Tibial nerve (tissue), 4 donors: ENCODE results near the gene RIPK3. TPM values are rescaled to one million over a fixed set of nuclear protein-coding genes. Genes with fewer than 3 reads are reported as not detected.

Source experiments
- DNase-seq, 2 donors: peaks; one replicate each; pipeline ENCODE4 v3.0.0-alpha.2; 2019; ENCODE audit warnings: low spot score in 2 of 2
- H3K27ac ChIP-seq, 4 donors: fragments of 200-600 bp; sonication (generic) in 3 of 4; one replicate each; pipeline ENCODE4 v1.5.1; 2017 to 2019; ENCODE audit warnings: mild to moderate bottlenecking in 1 of 4
- H3K27me3 ChIP-seq, 2 donors: fragments of 200-600 bp; sonication (generic) in 1 of 2; one replicate each; pipeline versions ENCODE4 v1.5.1 to v1.6.0; 2017 to 2019
- H3K36me3 ChIP-seq, 3 donors: fragments of 200-600 bp; sonication (generic); one replicate each; pipeline ENCODE4 v1.5.1; 2018 to 2019
- H3K4me1 ChIP-seq, 4 donors: fragments of 200-600 bp; sonication (generic) in 3 of 4; one replicate each; pipeline ENCODE4 v1.5.1; 2017 to 2019
- H3K4me3 ChIP-seq, 4 donors: fragments of 200-600 bp; sonication (generic) in 3 of 4; one replicate each; pipeline ENCODE4 v1.5.1; 2017 to 2019; ENCODE audit warnings: mild to moderate bottlenecking in 1 of 4, moderate library complexity in 1 of 4
- H3K9me3 ChIP-seq, 4 donors: fragments of 200-600 bp; sonication (generic) in 3 of 4; one replicate each; pipeline ENCODE4 v1.5.1; 2017 to 2019
- CTCF ChIP-seq, 5 experiments: fragments of 200-600 bp in 3 of 5; fragments of 450-650 bp in 2 of 5; sonication (generic) in 3 of 5; IDR thresholded peaks; one replicate each; pipeline ENCODE4 v1.5.1; 2016 to 2019; ENCODE audit warnings: antibody characterized with exemption in 5 of 5, mild to moderate bottlenecking in 3 of 5, moderate library complexity in 2 of 5
- EP300 ChIP-seq, 2 donors: sonication (generic); formaldehyde crosslinking; IDR thresholded peaks; one replicate each; pipeline ENCODE4 v1.6.1; 2017; ENCODE audit warnings: antibody characterized with exemption in 2 of 2, mild to moderate bottlenecking in 1 of 2
- POLR2A ChIP-seq, 2 donors: fragments of 450-650 bp; IDR thresholded peaks; one replicate each; pipeline ENCODE4 v1.6.1; 2017; ENCODE audit warnings: antibody characterized with exemption in 2 of 2, mild to moderate bottlenecking in 2 of 2, moderate library complexity in 2 of 2
- WGBS, 2 donors: methylation state at CpG; one replicate each; pipeline ENCODE4 v1.1.5; 2018; 5-methylcytosine and 5-hydroxymethylcytosine counted together
- total RNA-seq, 4 donors: library from RNA; depleted of rRNA; stranded (reverse); fragments of >200 nt; gene quantifications; one replicate each; pipeline ENCODE4 v1.1.0, GENCODE V29; 2016

RIPK3 gene
- total RNA-seq, 4 donors from 2014 or later, result 4.0 to 9.6 (median 9.0) TPM

- H3K4me1 ChIP-seq, result peaks cover 0 to 63% (median 27%) of the 10 kb centered on the region in 4 donors
- peak within 1 kb of the TSS; percentile 40 to 90 (median 80) for H3K27ac ChIP-seq
- 59 to 68% methylated on average over 5 of the region's 5 CpGs for WGBS, 2 donors
- DNase-seq, result no peak
- H3K27me3 ChIP-seq, result no peaks in the 10 kb centered on the region
- peak within 1 kb of the TSS; percentile 41 to 76 (median 58) for H3K4me3 ChIP-seq
- H3K36me3 ChIP-seq, result peaks cover 2 to 34% (median 24%) of the 10 kb centered on the region in 3 donors
- no peak for TF ChIP-seq POLR2A (IDR thresholded peaks at IDR 0.05)
- no peak for TF ChIP-seq EP300 (IDR thresholded peaks at IDR 0.05)
- no peak for TF ChIP-seq CTCF (IDR thresholded peaks at IDR 0.05)
- no peaks in the 10 kb centered on the region for H3K9me3 ChIP-seq
Observed at GRCh38 chr14:24309538-24310264, 30.1 kb downstream of the RIPK3 start, which contains the start of gene LTB4R2. Gene LTB4R2 (plus strand): TSS chr14:24310140. CDS start chr14:24310665, 525 bp downstream.

- H3K4me1 ChIP-seq, result peaks cover 0 to 52% (median 24%) of the 10 kb centered on the region in 4 donors
- H3K27me3 ChIP-seq, result no peaks in the 10 kb centered on the region
- DNase-seq, result no peak
- WGBS, 2 donors, result 80 to 85% methylated on average over 7 of the region's 7 CpGs
- no peak for TF ChIP-seq CTCF (IDR thresholded peaks at IDR 0.05)
- no peak for TF ChIP-seq EP300 (IDR thresholded peaks at IDR 0.05)
- TF ChIP-seq POLR2A (IDR thresholded peaks at IDR 0.05), result no peak
- no peak overlapping the region for H3K27ac ChIP-seq
- no peak overlapping the region for H3K4me3 ChIP-seq
- peaks cover 7 to 45% (median 35%) of the 10 kb centered on the region in 3 donors for H3K36me3 ChIP-seq
- H3K9me3 ChIP-seq, result no peaks in the 10 kb centered on the region
Observed at GRCh38 chr14:24308342-24309124, 31.3 kb downstream of the RIPK3 start.

GRCh38 chr14:24307575-24308341 is 32.0 kb downstream of the RIPK3 start, which contains the start of gene CIDEB:
Gene CIDEB (minus strand): TSS chr14:24307977. CDS start chr14:24307858, 119 bp downstream.
- Histone ChIP-seq H3K4me1 (peaks cover 0 to 47% (median 19%) of the 10 kb centered on the region in 4 donors), H3K9me3 (no peaks in the 10 kb centered on the region), H3K36me3 (peaks cover 7 to 53% (median 43%) of the 10 kb centered on the region in 3 donors), H3K27me3 (no peaks in the 10 kb centered on the region), H3K27ac (peak within 1 kb of the TSS in 2 of 4 donors; percentile 31 to 38), H3K4me3 (no peak within 1 kb of the TSS)
- 58 to 63% methylated on average over 6 of the region's 6 CpGs for WGBS, 2 donors
- TF ChIP-seq CTCF (IDR thresholded peaks at IDR 0.05) (peak; percentile 76 to 96 (median 90)), EP300 (IDR thresholded peaks at IDR 0.05) (no peak), POLR2A (IDR thresholded peaks at IDR 0.05) (no peak)
- DNase-seq, result peak in 1 of 2 donors; percentile 79

GRCh38 chr14:24307156-24307574 is 32.6 kb downstream of the RIPK3 start:
- no peak for TF ChIP-seq CTCF (IDR thresholded peaks at IDR 0.05)
- TF ChIP-seq POLR2A (IDR thresholded peaks at IDR 0.05), result no peak
- TF ChIP-seq EP300 (IDR thresholded peaks at IDR 0.05), result no peak
- Histone ChIP-seq H3K27me3 (no peaks in the 10 kb centered on the region), H3K4me1 (peaks cover 0 to 43% (median 17%) of the 10 kb centered on the region in 4 donors), H3K4me3 (no peak overlapping the region), H3K9me3 (no peaks in the 10 kb centered on the region), H3K36me3 (peaks cover 7 to 59% (median 48%) of the 10 kb centered on the region in 3 donors), H3K27ac (no peak overlapping the region)
- WGBS, 2 donors, result 76 to 79% methylated on average over 11 of the region's 11 CpGs
- DNase-seq, result no peak
